HG02840 (cell line): ENCODE results near the gene CCP110.

Experiments used
- ATAC-seq: cut with Tn5 transposase; IDR thresholded peaks from one replicate; pipeline ENCODE4 v1.9.1; 2021; ENCODE audit warnings: mild to moderate bottlenecking, moderate library complexity, moderate number of reproducible peaks; ENCODE audit not compliant: unreplicated experiment, low FRiP score

Gene CCP110

GRCh38 chr16:19507867-19508266 lies 15.9 kb upstream of the CCP110 start:
- ATAC-seq = no peak

- no peak for ATAC-seq
These were observed 11.4 kb upstream of the CCP110 start for GRCh38 chr16:19512297-19512696.

- no peak for ATAC-seq
These were observed 10.2 kb upstream of the CCP110 start for GRCh38 chr16:19513377-19514053.

GRCh38 chr16:19515757-19516156 lies 8.0 kb upstream of the CCP110 start:
- ATAC-seq = no peak

DNA sequence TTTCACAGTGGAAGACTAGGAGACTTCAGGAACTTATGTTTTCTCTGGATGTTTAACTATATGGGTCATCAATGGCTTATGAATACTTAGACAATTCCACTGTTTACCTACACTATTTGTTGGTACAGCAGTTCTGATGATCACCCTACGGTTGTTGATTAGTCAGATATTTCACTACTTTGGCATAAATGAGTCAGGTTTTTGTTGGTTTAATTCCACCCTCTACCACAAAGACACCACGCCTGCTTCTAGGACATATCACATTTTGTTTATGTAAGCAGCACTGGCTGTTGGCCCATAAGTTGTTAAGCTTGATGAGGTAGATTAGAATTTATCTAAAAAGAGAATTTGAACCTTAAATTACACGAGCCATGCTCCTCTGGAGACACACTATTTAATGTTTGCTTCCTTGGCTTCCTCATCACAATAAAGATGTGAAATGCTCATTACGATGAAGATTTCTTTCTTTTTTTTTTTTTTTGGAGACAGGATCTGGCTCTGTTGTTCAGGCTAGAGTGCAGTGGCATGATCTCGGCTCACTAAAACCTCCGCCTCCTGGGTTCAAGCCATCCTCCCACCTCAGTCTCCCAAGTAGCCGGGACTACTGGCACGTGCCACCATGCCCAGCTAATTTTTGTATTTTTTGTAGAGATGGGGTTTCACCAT lies 6.2 kb upstream of the CCP110 start:
- no peak for ATAC-seq

DNA sequence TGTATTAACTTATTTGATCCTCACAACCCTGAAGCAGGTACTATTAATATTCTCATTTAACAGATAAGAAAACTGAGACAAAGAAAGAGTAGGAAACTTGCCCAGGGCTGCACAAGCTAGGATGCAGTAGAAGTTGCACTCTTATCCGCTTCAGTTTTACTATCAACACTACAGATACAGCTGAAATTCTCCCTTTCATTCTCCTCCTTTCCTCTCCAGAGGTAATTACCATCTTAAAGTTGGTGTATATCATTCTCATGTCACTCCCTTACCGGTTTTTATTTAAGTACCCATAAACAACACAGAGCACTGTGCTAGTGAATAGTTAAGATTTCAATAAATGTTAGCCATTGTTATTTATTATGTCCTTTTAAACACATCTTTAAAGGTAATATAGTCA lies 5.4 kb upstream of the CCP110 start:
- ATAC-seq = no peak

DNA sequence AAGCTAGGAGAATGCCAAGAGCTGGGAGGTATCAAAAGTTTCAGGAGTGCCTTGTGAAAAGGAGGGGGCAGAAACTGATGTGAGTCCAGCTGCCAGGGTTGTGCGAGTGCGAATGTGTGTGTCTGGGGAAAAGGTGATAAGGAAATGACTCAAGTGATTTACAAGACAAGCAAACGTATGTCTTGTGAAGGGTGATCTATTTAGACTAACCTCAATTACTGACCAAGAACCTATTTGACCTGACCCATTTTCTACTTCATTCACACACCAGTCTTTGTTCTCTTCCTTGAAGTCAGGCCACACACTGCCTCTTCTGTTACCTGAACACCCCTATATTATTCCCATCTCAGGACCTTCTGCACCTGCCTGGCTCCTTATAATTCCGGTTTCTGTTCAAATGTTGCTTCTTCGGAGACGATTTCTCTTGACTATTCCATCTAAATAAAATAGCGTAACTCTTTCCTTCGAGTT lies 2.8 kb upstream of the CCP110 start:
- ATAC-seq = no peak

DNA sequence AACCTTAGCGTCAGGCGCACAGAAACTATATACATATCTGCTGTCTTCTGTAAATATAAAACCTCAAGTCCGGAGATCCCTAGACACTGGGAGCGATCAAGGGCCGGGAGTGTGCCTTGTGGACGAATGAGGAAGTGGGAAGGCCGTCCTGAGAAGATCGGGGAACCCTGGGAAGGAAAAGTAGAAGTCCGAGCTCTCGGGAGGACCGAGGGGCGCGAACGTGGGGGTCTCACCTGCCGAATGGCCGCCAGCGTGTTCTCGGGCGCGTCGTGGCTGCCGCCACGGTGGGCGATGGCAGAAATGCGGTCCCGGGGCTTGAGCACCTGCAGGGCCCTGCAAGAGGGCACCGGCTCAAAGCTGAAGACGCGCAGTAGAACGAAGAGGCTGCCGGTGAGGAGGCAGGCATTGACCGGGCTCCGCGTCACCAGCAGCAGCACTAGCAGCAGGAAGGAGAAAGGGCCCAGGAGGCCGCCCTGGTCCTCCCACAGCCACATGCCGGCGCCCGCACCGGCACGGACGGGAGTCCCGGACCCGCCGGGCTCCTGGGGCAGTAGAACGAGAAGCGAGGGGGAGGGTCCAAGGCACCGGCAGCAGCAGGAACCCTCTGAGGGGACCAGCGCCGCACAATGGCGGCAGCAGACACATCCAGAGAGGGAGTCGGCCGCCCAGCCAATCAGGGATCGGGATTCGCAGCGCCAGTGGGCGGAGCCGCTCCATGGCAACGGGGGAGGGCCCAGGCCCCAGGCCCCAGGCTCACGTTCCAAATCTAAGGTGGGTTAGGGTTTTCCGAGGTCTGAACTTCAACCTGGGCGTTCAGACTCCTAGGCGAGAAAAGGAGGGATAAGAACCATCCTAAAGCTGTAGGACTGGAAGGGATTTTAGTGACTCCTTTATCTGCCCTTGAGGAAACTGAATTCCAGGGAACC lies 2.0 kb upstream of the CCP110 start, which contains the start of gene GDE1:
TSS of gene GDE1 (minus strand) at position 628 of the 926 bp plus-strand sequence. CDS start at position 494, 134 bp downstream.
- ATAC-seq = peak; percentile 71

DNA sequence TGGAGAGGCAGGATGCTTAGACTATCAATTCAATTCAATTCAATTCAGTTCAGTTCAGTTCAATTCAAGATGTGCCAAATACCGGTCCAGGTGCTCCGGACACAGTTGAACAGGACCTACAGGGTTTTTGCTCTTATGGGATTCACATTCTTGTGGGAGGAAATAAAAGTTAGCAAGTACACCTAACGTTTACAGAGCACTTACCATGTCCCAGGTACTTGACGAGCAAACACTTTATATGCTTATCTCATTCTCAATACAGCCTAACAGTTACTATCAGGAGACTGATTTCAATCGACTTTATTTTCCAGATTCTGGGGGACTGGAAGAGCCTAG lies 1.4 kb upstream of the CCP110 start:
- no peak for ATAC-seq

GRCh38 chr16:19522760-19523159 lies 982 bp upstream of the CCP110 start:
- no peak for ATAC-seq

DNA sequence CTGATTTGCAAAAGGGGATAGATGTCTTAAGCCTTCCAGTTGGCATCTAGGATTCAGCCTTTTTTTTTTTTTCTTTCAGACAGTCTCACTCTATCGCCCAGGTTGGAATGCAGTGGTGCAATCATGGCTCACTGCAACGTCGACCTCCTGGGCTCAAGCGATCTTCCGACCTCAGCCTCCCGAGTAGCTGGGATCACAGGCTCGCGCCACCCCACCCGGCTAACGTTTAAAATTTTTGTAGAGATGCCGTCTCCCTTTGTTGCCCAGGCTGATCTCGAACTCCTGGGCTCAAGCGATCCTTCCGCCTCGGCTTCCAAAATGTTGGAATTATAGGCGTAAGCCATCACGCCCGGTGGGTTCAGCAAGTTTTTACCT lies 571 bp upstream of the CCP110 start:
- ATAC-seq = no peak

DNA sequence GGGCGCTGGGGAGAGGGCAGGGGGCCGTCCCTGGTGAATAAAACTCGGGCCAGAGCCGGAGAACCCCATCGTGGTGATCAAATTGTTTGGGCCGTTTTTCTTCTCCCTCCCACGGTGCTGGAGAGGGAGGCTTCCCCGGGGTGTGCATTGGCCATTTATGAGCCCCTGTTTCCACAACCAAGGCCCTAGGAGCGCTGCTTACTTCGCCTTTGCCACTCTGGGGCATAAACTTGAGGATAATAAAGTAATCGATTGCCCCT lies 544 bp downstream of the CCP110 start:
- no peak for ATAC-seq

DNA sequence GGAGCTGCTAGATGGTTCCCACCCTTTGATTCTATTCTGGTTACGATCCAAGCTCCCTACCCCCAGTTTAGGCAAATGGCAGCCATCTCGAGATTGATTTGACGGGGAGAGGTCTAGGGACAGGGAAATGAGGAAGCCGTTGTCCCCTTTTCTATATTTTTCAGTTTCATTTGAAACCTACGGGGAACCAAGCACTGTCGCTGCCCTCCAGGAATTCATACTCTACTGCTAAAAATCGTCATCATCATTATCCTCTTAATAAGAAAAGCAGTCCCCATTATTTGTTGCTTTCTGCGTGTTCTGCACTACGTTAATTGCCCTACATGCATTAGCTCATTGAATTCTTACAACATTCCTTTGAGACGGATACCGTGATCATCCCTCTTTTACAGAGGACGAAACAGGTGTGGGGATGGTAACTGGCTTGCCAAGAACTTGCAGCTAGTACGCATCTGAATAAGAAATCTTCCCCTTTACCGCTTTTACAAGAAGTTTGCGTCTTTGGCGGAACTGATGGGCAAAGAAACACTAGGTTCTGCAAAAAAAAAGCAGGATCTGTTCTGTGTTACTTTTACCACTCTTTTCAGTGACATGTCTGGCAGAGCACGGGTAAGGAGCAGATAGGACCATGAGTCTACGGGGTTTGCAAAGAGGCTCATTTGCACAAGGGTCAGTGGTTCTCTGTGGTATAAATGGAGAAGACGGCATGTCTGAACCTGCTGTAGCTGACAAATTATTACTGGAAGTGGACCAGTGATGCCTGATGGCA lies 1.1 kb downstream of the CCP110 start:
- ATAC-seq = no peak

- no peak for ATAC-seq
These were observed 1.6 kb downstream of the CCP110 start for GRCh38 chr16:19525385-19525723.

GRCh38 chr16:19527161-19527560 lies 3.4 kb downstream of the CCP110 start:
- ATAC-seq = no peak

DNA sequence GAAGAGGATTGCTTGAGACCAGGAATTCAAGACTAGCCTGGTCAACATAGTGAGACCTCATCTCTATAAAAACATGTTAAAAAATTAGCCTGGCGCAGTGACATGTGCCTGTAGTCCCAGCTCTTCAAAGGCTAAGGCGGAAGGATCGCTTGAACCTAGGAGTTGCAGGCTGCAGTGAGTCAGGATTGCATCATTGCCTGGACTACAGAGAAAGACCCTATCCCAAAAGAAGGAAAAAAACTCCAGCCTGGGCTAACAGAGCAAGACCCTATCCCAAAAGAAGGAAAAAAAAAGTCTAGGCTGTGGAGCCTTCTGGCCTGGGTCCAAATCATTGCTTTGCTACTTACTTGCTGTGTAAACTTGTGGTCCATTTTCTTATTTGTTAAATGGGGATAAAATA lies 4.9 kb downstream of the CCP110 start:
- no peak for ATAC-seq

GRCh38 chr16:19532601-19533000 lies 8.9 kb downstream of the CCP110 start:
- ATAC-seq = no peak

GRCh38 chr16:19540241-19540970 lies 16.7 kb downstream of the CCP110 start:
- ATAC-seq = no peak

GRCh38 chr16:19542138-19542821 lies 18.5 kb downstream of the CCP110 start:
- ATAC-seq = no peak
